Liver (tissue), 3 donors: Measurements from ENCODE around the gene ATG9A.

Source experiments
- ATF3 ChIP-seq: IDR thresholded peaks from 2 replicates; pipeline ENCODE4 v1.6.1; 2016; ENCODE audit warnings: antibody characterized with exemption
- CTCF ChIP-seq: fragments of 150-350 bp; IDR thresholded peaks from 2 replicates; pipeline ENCODE4 v1.5.1; 2017; ENCODE audit warnings: improper control_type of control experiment, low read depth, low read length; ENCODE audit not compliant: missing input control
- EGR1 ChIP-seq, 2 donors: IDR thresholded peaks; 2 replicates each; pipeline ENCODE4 v1.6.1; 2016 to 2018; ENCODE audit warnings: antibody characterized with exemption in 2 of 2, low read depth in 2 of 2
- FOXA1 ChIP-seq: IDR thresholded peaks from 2 replicates; pipeline ENCODE4 v1.6.1; 2016; ENCODE audit warnings: antibody characterized with exemption
- GABPA ChIP-seq, 2 donors: IDR thresholded peaks in 1 of 2; conservative IDR thresholded peaks in 1 of 2; 2 replicates each; pipeline ENCODE4 v1.6.1; 2016; ENCODE audit warnings: antibody characterized with exemption in 2 of 2, mild to moderate bottlenecking in 1 of 2, moderate library complexity in 1 of 2
- HNF4G ChIP-seq: IDR thresholded peaks from 2 replicates; pipeline ENCODE4 v1.6.1; 2016; ENCODE audit warnings: antibody characterized with exemption
- JUND ChIP-seq, 2 donors: IDR thresholded peaks; 2 replicates each; pipeline ENCODE4 v1.6.1; 2016; ENCODE audit warnings: antibody characterized with exemption in 2 of 2
- MAX ChIP-seq: IDR thresholded peaks from 2 replicates; pipeline ENCODE4 v1.6.1; 2016; ENCODE audit warnings: antibody characterized with exemption
- NR2F2 ChIP-seq: IDR thresholded peaks from 2 replicates; pipeline ENCODE4 v1.6.1; 2016; ENCODE audit warnings: antibody characterized with exemption
- RAD21 ChIP-seq, 2 donors: IDR thresholded peaks; 2 replicates each; pipeline ENCODE4 v1.6.1; 2016; ENCODE audit warnings: antibody characterized with exemption in 2 of 2, mild to moderate bottlenecking in 2 of 2
- REST ChIP-seq: IDR thresholded peaks from 2 replicates; pipeline ENCODE4 v1.6.1; 2016; ENCODE audit warnings: antibody characterized with exemption, mild to moderate bottlenecking
- TAF1 ChIP-seq: conservative IDR thresholded peaks from 2 replicates; pipeline ENCODE4 v1.6.1; 2016; ENCODE audit warnings: antibody characterized with exemption, mild to moderate bottlenecking
- YY1 ChIP-seq: IDR thresholded peaks from 2 replicates; pipeline ENCODE4 v1.6.1; 2016; ENCODE audit warnings: antibody characterized with exemption, mild to moderate bottlenecking
- ZBTB33 ChIP-seq: IDR thresholded peaks from 2 replicates; pipeline ENCODE4 v1.6.1; 2016; ENCODE audit warnings: antibody characterized with exemption
- donor health status: healthy.
- donor health status: healthy.

- TF ChIP-seq CTCF (no peak), JUND (IDR thresholded peaks at IDR 0.05) (no peak), REST (no peak), YY1 (no peak), RAD21 (IDR thresholded peaks at IDR 0.05) (no peak), FOXA1 (no peak), ATF3 (no peak), HNF4G (no peak), MAX (no peak), ZBTB33 (no peak), GABPA (IDR thresholded peaks at IDR 0.05 in 1 of 2, conservative IDR thresholded peaks at IDR 0.05 in 1 of 2) (no peak), TAF1 (no peak), EGR1 (IDR thresholded peaks at IDR 0.05; ENCODE audit: low read depth in 2 of 2) (no peak), NR2F2 (no peak)
Measured at GRCh38 chr2:219220652-219221402, 8.6 kb downstream of the ATG9A start.
